Activated CD8-positive, alpha-beta T cell treated with anti-CD3 and anti-CD28 coated beads for 36 hours (primary cell): ENCODE data around the gene ITGA5. TPM values are rescaled to one million over a fixed set of nuclear protein-coding genes. Genes with fewer than 3 reads are reported as not detected.

ENCODE experiments used
- ATAC-seq: fragments of 200-7000 bp; cut with Tn5 transposase; one replicate; pipeline ENCODE4 v1.10.0; 2021; ENCODE audit warnings: mild to moderate bottlenecking, moderate library complexity
- CTCF ChIA-PET: fragments of 350-600 bp; sonication (Branson Sonifier 250); formaldehyde crosslinking; loops from one replicate; lab custom pipeline; 2021; ENCODE audit warnings: antibody characterized with exemption; lab: Charles Lee
- POLR2A ChIA-PET: fragments of 350-600 bp; sonication (Branson Sonifier 250); formaldehyde crosslinking; loops from one replicate; lab custom pipeline; 2021; ENCODE audit warnings: antibody characterized with exemption; lab: Charles Lee
- DNase-seq: peaks from one replicate; pipeline ENCODE4 v3.0.0-alpha.2; 2020
- H3K27ac Mint-ChIP-seq: one replicate; pipeline ENCODE4 v1.8.0; 2021; ENCODE audit warnings: mild to moderate bottlenecking, mixed read lengths
- H3K27me3 Mint-ChIP-seq: one replicate; pipeline ENCODE4 v1.8.0; 2021; ENCODE audit warnings: mixed read lengths
- H3K36me3 Mint-ChIP-seq: one replicate; pipeline ENCODE4 v1.8.0; 2021; ENCODE audit warnings: low read depth, mixed read lengths
- H3K4me1 Mint-ChIP-seq: one replicate; pipeline ENCODE4 v1.8.0; 2021; ENCODE audit warnings: low read depth, mixed read lengths
- H3K4me3 Mint-ChIP-seq: one replicate; pipeline ENCODE4 v1.8.0; 2021; ENCODE audit warnings: mild to moderate bottlenecking, moderate library complexity, mixed read lengths
- H3K9me3 Mint-ChIP-seq: one replicate; pipeline ENCODE4 v1.8.0; 2021; ENCODE audit warnings: mixed read lengths
- intact Hi-C: fragments of 100-400 bp; cut with micrococcal nuclease; formaldehyde crosslinking; loops from one replicate; pipeline ENCODE4 v1.10.0; 2022
- total RNA-seq, 2 experiments: library from RNA; stranded (reverse); gene quantifications; one replicate each; pipeline ENCODE4 v1.2.3, GENCODE V29; 2021
- TF ChIP-seq, protein P1 (sequence below): fragments of 200-600 bp; IDR thresholded peaks from one replicate; pipeline ENCODE4 v1.8.0; 2022; ENCODE audit warnings: antibody characterized with exemption, mild to moderate bottlenecking

The ITGA5 gene
- total RNA-seq, 2 experiments from 2014 or later, result 35.2 to 36.6 TPM

DNA sequence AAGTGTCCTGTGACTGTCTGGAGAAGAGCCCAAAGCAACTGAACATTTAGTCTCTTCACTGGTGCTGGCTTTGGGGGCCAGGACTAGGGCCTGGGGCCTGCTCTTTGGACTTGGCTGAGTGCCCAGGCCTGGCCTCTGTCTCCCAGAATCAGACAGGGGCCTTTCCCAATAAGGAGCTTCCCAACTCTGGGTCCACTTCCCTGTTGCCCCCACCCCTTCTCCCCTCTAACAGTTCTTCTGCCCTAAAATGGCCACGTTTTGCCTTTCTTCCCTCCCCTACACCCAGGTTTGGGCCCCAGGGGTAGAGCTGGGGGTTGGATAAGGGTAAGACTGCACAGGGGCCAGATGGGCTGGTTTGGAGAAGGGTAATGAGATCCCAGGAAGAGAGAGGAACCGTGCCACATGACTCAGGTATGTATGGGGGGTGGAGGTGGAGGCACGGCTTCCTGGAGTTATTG is 10.0 kb upstream of the ITGA5 start:
- H3K4me1 Mint-ChIP-seq, result peaks cover 27% of the 10 kb centered on the region
- H3K4me3 Mint-ChIP-seq, result no peak overlapping the region
- CTCF ChIA-PET, result interaction anchor here (0.8 to 14.3 kb wide), 8 partner anchors 10 to 215 kb away, joined by 3 to 164 read pairs (median 12); partner anchors contain the start of gene ITGA5
- H3K27ac Mint-ChIP-seq, result no peak overlapping the region
- H3K9me3 Mint-ChIP-seq, result no peaks in the 10 kb centered on the region
- TF ChIP-seq, protein P1, sequence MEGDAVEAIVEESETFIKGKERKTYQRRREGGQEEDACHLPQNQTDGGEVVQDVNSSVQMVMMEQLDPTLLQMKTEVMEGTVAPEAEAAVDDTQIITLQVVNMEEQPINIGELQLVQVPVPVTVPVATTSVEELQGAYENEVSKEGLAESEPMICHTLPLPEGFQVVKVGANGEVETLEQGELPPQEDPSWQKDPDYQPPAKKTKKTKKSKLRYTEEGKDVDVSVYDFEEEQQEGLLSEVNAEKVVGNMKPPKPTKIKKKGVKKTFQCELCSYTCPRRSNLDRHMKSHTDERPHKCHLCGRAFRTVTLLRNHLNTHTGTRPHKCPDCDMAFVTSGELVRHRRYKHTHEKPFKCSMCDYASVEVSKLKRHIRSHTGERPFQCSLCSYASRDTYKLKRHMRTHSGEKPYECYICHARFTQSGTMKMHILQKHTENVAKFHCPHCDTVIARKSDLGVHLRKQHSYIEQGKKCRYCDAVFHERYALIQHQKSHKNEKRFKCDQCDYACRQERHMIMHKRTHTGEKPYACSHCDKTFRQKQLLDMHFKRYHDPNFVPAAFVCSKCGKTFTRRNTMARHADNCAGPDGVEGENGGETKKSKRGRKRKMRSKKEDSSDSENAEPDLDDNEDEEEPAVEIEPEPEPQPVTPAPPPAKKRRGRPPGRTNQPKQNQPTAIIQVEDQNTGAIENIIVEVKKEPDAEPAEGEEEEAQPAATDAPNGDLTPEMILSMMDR, result no peak
- intact Hi-C loops, result no loop called here
- ATAC-seq (no peak), DNase-seq (no peak)
- peaks cover 2% of the 10 kb centered on the region for H3K27me3 Mint-ChIP-seq
- POLR2A ChIA-PET, result interaction anchor here (0.7 to 2.1 kb wide), 4 partner anchors 10 to 29 kb away, joined by 3 to 7 read pairs (median 5); partner anchors contain the start of gene ITGA5
- no peaks in the 10 kb centered on the region for H3K36me3 Mint-ChIP-seq

DNA sequence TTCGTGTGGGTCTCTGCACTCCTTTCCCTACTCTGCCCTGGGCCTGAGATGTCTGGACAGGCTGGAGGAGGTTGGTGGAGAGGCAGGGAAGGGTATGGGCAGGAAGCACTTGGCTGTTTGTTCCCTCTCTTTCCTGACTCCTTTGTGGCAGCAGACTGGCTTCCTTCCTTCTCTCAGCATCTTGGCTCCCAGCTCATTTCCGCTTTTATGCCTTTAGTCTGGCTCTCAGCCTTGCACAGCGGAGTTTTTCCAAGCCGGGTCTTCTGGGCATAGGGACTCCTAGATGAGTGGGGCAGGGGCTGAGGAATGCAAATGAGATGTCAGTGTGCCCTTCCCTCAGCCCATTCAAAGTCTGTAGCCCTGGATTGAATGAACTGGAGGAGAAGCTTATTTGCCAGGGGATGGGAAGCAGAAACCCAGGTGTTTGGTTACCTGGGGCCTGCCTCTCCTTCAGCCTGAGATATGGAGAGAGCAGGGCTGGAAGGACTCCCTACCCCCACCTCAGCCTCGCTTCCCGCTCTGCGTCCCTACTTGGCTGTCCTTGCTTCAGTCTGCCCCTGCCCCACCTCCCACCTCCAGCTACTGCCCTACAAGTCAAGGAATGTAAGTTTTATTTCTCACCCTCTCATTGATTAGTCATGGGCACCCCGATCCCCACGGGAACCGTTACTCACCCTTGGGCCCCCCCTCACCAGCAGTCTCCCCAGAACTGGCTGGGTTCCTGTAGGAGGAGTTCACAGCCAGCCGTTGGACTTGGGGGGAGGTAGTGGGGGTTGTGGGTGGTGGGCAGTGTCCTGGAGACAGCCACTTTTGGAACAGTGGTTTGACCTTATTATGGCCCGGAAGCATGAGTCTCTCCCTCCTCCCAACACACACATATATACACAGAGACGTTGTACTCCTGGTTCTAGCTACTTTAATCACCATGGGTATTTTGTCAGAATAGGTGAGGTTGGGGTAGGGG is 9.3 kb upstream of the ITGA5 start:
- ChIA-PET POLR2A (interaction anchor here (1.1 to 2.1 kb wide), 3 partner anchors 12 to 28 kb away, joined by 4 to 7 read pairs (median 6); no protein-coding TSS in a partner anchor), CTCF (interaction anchor here (0.6 to 14.3 kb wide), 8 partner anchors 11 to 214 kb away, joined by 3 to 164 read pairs (median 12); partner anchors contain the start of gene ITGA5)
- TF ChIP-seq, protein P1, result no peak
- H3K4me1 Mint-ChIP-seq, result peaks cover 30% of the 10 kb centered on the region
- H3K36me3 Mint-ChIP-seq, result no peaks in the 10 kb centered on the region
- H3K27me3 Mint-ChIP-seq, result peaks cover 2% of the 10 kb centered on the region
- H3K27ac Mint-ChIP-seq, result no peak overlapping the region
- ATAC-seq (peak; percentile 19), DNase-seq (no peak)
- intact Hi-C loops, result no loop called here
- H3K4me3 Mint-ChIP-seq, result no peak overlapping the region
- H3K9me3 Mint-ChIP-seq, result no peaks in the 10 kb centered on the region

DNA sequence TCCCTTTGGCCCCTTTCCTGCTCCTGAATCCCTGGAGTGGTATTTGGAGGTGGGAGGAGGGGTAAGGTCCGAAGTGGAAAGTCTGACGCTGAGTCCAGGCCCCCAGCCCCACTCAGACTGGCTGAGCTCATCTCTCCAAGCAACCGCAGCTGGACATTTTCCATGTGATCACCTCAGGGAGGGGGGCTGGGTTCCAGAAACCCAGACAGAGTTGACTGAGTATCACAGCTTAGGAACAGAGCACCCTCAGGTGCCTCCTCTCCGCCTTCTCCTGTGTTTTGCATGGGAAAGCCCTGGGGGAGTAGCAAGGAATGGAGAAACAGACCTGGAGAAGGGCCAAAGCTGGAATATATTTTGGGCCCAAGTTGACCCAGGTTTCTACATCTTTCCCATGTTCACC is 8.0 kb upstream of the ITGA5 start:
- peaks cover 2% of the 10 kb centered on the region for H3K27me3 Mint-ChIP-seq
- intact Hi-C loops, result no loop called here
- TF ChIP-seq, protein P1, result no peak
- H3K4me1 Mint-ChIP-seq, result peaks cover 25% of the 10 kb centered on the region
- no peaks in the 10 kb centered on the region for H3K36me3 Mint-ChIP-seq
- ATAC-seq, result no peak
- ChIA-PET CTCF (interaction anchor here (1.0 to 14.3 kb wide), 6 partner anchors 11 to 48 kb away, joined by 3 to 164 read pairs (median 34); partner anchors contain the start of gene ITGA5), POLR2A (no interaction called here)
- DNase-seq, result no peak
- no peaks in the 10 kb centered on the region for H3K9me3 Mint-ChIP-seq
- no peak overlapping the region for H3K4me3 Mint-ChIP-seq
- H3K27ac Mint-ChIP-seq, result no peak overlapping the region

DNA sequence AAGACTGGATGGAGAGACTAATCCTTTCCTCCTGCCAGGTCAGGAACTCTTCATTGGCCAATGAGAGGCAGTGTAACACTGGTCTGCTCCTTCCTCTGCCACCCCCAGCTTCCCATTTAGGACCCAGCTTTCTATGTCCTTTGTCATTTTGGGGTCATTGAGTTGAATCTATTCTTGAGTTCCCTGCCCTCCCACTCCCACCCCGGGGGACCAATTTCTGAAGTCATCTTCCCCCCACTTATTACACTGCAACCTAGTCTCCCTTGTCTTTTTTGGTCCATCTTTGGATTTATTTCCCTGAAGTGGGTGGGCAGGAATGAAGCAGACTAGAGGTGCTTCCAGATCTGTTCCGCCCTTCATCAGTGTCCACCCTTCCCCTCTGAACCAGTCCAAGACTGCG is 7.6 kb upstream of the ITGA5 start:
- ChIA-PET POLR2A (no interaction called here), CTCF (interaction anchor here (1.0 to 13.3 kb wide), 4 partner anchors 12 to 47 kb away, joined by 3 to 143 read pairs (median 26); no protein-coding TSS in a partner anchor)
- Mint-ChIP-seq H3K9me3 (no peaks in the 10 kb centered on the region), H3K4me1 (peaks cover 21% of the 10 kb centered on the region), H3K27me3 (peaks cover 2% of the 10 kb centered on the region), H3K27ac (no peak overlapping the region), H3K36me3 (no peaks in the 10 kb centered on the region), H3K4me3 (no peak overlapping the region)
- DNase-seq (no peak), ATAC-seq (no peak)
- TF ChIP-seq, protein P1, result no peak
- intact Hi-C loops, result no loop called here
